Stomach (tissue), 9 donors: Measurements from ENCODE around the gene FRZB. TPM values are rescaled to one million over a fixed set of nuclear protein-coding genes. Genes with fewer than 3 reads are reported as not detected.
A peak's percentile ranks its signal among the peaks of the same experiment; 100 is the strongest.

ENCODE experiments used
- DNase-seq, 2 donors: peaks; one replicate each; pipeline versions ENCODE4 v3.0.0 to v3.0.0-alpha.2; 2013 to 2019
- H3K27ac ChIP-seq, 5 donors: fragments of 200-600 bp in 4 of 5; sonication (generic) in 4 of 5; one replicate each; pipeline ENCODE4 v1.5.1; 2013 to 2019; ENCODE audit warnings: mild to moderate bottlenecking in 1 of 5, moderate library complexity in 1 of 5
- H3K27me3 ChIP-seq, 3 donors: fragments of 200-600 bp; sonication (generic); one replicate each; pipeline ENCODE4 v1.5.1; 2017 to 2019; ENCODE audit warnings: mixed run types in 1 of 3
- H3K36me3 ChIP-seq, 4 donors: fragments of 200-600 bp; sonication (generic); 1 replicate in 3 of 4; 2 replicates in 1 of 4; pipeline ENCODE4 v1.5.1; 2016 to 2019
- H3K4me1 ChIP-seq, 4 donors: fragments of 200-600 bp; sonication (generic); one replicate each; pipeline ENCODE4 v1.5.1; 2016 to 2019
- H3K4me3 ChIP-seq, 4 donors: fragments of 200-600 bp; sonication (generic) in 3 of 4; one replicate each; pipeline ENCODE4 v1.5.1; 2016 to 2019; ENCODE audit warnings: mild to moderate bottlenecking in 1 of 4
- H3K9me3 ChIP-seq, 4 donors: fragments of 200-600 bp; sonication (generic); one replicate each; pipeline ENCODE4 v1.5.1; 2016 to 2019
- EP300 ChIP-seq: sonication (generic); formaldehyde crosslinking; IDR thresholded peaks from one replicate; pipeline ENCODE4 v1.6.1; 2017; ENCODE audit warnings: antibody characterized with exemption
- POLR2A ChIP-seq, 4 donors: fragments of 450-650 bp; IDR thresholded peaks; one replicate each; pipeline ENCODE4 v1.6.1; 2016; ENCODE audit warnings: antibody characterized with exemption in 4 of 4, control low read depth in 2 of 4, mild to moderate bottlenecking in 1 of 4, moderate library complexity in 1 of 4
- POLR2AphosphoS5 ChIP-seq, 3 donors: sonication (generic); formaldehyde crosslinking; IDR thresholded peaks; one replicate each; pipeline ENCODE4 v1.6.1; 2016; ENCODE audit warnings: antibody characterized with exemption in 3 of 3
- WGBS, 5 donors: extraction: QIAGEN DNeasy Blood & Tissue Kit in 3 of 5; methylation state at CpG; one replicate each; pipeline versions ENCODE4 v1.1.5 to v1.1.7; 2013 to 2018; 5-methylcytosine and 5-hydroxymethylcytosine counted together
- intact Hi-C: fragments of 100-400 bp; cut with DNase I; formaldehyde crosslinking; loops from one replicate; pipeline ENCODE4 v1.15.1; 2023; ENCODE audit warnings: low total_unique reads
- polyA plus RNA-seq, 3 donors: library from polyadenylated mRNA; stranded (reverse); fragments of 200-250 nt; gene quantifications; one replicate each; pipeline ENCODE4 v1.2.3, GENCODE V29; 2013
- total RNA-seq, 5 donors: library from RNA; depleted of rRNA; stranded (reverse); fragments of >200 nt; gene quantifications; one replicate each; pipeline versions ENCODE4 v1.1.0 to v1.2.3, GENCODE V29; 2014 to 2016
- TF ChIP-seq, protein P1 (sequence below), 7 experiments: fragments of 450-650 bp in 4 of 7; fragments of 200-600 bp in 3 of 7; sonication (generic) in 3 of 7; IDR thresholded peaks; one replicate each; pipeline ENCODE4 v1.5.1; 2016 to 2019; ENCODE audit warnings: antibody characterized with exemption in 7 of 7, control low read depth in 2 of 7, mild to moderate bottlenecking in 1 of 7
- donor health status: healthy with polysubstance abuse.
- donor health status: Bipolar disorder and iron deficiency.
- donor health status: healthy.

The FRZB gene
- total and polyA plus RNA-seq, 8 donors, result 0.76 to 85.3 (median 6.2) TPM

DNA sequence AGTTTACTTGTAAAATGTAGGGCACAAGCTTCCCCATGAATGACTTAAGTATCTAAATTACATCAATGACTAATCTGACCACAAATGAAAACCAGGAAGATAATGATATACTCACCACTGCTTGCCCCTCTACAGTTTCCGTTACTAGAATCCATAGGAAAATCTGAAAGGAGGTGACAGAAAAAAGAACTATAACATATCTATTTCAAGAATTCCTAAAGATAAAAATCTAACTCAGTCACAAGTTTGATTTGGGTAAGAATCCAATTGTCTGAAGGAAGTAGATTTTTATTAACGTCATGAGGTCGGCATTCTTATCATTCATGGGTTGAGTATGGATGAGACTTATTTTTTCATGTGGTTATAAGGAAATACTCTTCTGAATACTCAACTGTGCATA, 7.8 kb downstream of the FRZB start:
- Histone ChIP-seq H3K9me3 (no peaks in the 10 kb centered on the region), H3K4me1 (peaks cover 0 to 25% (median 5%) of the 10 kb centered on the region in 4 donors), H3K27ac (no peak overlapping the region), H3K36me3 (no peaks in the 10 kb centered on the region), H3K27me3 (no peaks in the 10 kb centered on the region), H3K4me3 (no peak overlapping the region)
- no peak for DNase-seq
- 84 to 92% (median 89%) methylated on average over 3 of the region's 3 CpGs for WGBS, 5 donors
- intact Hi-C loops, result no loop called here
- TF ChIP-seq, protein P1, sequence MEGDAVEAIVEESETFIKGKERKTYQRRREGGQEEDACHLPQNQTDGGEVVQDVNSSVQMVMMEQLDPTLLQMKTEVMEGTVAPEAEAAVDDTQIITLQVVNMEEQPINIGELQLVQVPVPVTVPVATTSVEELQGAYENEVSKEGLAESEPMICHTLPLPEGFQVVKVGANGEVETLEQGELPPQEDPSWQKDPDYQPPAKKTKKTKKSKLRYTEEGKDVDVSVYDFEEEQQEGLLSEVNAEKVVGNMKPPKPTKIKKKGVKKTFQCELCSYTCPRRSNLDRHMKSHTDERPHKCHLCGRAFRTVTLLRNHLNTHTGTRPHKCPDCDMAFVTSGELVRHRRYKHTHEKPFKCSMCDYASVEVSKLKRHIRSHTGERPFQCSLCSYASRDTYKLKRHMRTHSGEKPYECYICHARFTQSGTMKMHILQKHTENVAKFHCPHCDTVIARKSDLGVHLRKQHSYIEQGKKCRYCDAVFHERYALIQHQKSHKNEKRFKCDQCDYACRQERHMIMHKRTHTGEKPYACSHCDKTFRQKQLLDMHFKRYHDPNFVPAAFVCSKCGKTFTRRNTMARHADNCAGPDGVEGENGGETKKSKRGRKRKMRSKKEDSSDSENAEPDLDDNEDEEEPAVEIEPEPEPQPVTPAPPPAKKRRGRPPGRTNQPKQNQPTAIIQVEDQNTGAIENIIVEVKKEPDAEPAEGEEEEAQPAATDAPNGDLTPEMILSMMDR (IDR thresholded peaks at IDR 0.05), result no peak
- no peak for TF ChIP-seq POLR2AphosphoS5 (IDR thresholded peaks at IDR 0.05)
- no peak for TF ChIP-seq POLR2A (IDR thresholded peaks at IDR 0.05)
- TF ChIP-seq EP300, result no peak

DNA sequence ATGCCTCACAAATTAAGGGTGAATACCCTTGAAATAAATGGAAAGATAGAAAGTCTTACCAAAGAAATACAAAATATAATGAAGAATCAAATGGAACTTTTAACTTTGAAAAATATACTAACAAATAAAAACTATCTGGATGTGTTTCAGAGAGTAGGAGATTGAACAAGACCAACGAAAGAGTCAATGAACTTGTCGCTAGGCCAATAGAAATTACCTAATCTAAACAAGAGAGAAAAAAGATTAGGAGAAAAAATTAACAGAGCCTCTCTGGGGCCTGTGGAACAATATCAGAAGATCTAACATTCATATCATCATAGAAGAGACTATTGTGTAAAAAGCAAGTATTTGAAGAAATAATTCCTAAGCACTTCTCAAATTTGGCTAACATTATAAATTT, 11.1 kb downstream of the FRZB start:
- peaks cover 0 to 9% (median 2%) of the 10 kb centered on the region in 4 donors for H3K4me1 ChIP-seq
- TF ChIP-seq EP300, result no peak
- no peak for TF ChIP-seq POLR2A (IDR thresholded peaks at IDR 0.05)
- TF ChIP-seq, protein P1 (IDR thresholded peaks at IDR 0.05), result no peak
- no peak for TF ChIP-seq POLR2AphosphoS5 (IDR thresholded peaks at IDR 0.05)
- no peaks in the 10 kb centered on the region for H3K27me3 ChIP-seq
- H3K9me3 ChIP-seq, result no peaks in the 10 kb centered on the region
- H3K4me3 ChIP-seq, result no peak overlapping the region
- H3K27ac ChIP-seq, result no peak overlapping the region
- WGBS, 5 donors, result 66 to 87% (median 73%) methylated on average over 2 of the region's 2 CpGs
- DNase-seq, result no peak
- no peaks in the 10 kb centered on the region for H3K36me3 ChIP-seq
- intact Hi-C loops, result no loop called here

DNA sequence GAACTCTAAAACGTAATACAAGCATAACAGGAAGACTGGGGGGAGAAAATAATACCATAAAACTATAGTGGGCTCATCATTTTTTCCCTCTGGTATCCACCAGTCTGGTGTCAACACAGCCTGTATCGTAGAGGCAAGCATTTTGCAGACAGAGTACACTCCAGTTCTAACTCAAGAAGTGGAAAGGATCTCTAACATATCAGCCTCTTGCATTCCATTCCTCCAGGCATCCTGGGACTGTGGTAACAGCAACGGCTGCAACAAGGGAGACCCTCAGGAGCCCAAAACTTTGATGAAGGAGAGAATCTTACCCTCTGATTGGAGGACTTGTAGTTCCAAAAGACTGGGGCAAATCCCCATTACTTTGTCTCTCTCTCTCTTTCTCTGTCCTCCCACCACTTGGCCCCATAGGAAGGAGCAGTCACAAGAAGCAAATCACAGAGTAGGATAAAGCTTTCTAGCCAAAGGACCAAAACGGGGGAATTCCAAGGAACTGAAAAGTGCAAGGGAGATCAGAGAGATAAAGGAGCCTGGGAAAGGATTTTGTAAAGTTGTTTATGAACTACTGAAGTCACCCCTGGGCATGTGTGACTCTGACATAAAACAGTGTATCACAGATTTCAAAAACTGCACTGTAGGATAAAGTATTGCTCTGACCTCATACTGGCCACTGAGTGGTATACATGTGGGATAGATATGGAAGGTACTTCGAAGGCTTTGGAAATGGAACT, 11.9 kb downstream of the FRZB start:
- no peaks in the 10 kb centered on the region for H3K36me3 ChIP-seq
- no peaks in the 10 kb centered on the region for H3K9me3 ChIP-seq
- DNase-seq, result no peak
- no peaks in the 10 kb centered on the region for H3K27me3 ChIP-seq
- WGBS, 5 donors, result 50 to 72% (median 65%) methylated on average over 5 of the region's 5 CpGs
- no peak overlapping the region for H3K4me3 ChIP-seq
- intact Hi-C loops, result no loop called here
- peak overlapping the region in 1 of 5 donors; percentile 19 for H3K27ac ChIP-seq
- TF ChIP-seq POLR2AphosphoS5 (IDR thresholded peaks at IDR 0.05) (no peak), POLR2A (IDR thresholded peaks at IDR 0.05) (no peak), EP300 (no peak)
- TF ChIP-seq, protein P1 (IDR thresholded peaks at IDR 0.05), result no peak
- peaks cover 0 to 9% (median 2%) of the 10 kb centered on the region in 4 donors for H3K4me1 ChIP-seq

DNA sequence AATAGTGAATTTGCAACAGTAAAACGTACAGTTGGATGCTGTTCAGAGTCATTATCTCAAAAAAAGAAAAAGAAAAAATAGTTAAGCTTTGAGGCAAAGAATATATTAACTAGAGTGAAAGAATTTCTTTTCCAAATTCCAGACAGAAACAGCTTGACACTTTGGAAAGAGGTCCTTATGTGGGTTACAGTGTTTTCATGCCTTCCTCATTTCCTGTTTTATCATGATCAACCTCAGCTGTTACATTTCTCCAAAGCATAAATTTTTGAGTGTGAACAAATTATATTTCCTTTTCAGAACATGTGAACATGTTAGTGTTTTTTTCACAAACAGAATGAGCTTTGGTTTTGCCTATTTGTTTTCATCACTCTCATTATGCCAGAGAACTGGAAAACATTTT, 13.6 kb downstream of the FRZB start:
- Histone ChIP-seq H3K36me3 (no peaks in the 10 kb centered on the region), H3K27ac (no peak overlapping the region), H3K4me1 (peaks cover 0 to 9% (median 2%) of the 10 kb centered on the region in 4 donors), H3K9me3 (no peaks in the 10 kb centered on the region), H3K27me3 (no peaks in the 10 kb centered on the region), H3K4me3 (no peak overlapping the region)
- DNase-seq, result no peak
- intact Hi-C loops, result no loop called here
- 35 to 62% (median 40%) methylated on average over 1 of the region's 1 CpG for WGBS, 5 donors
- no peak for TF ChIP-seq POLR2A (IDR thresholded peaks at IDR 0.05)
- TF ChIP-seq, protein P1 (IDR thresholded peaks at IDR 0.05), result no peak
- TF ChIP-seq POLR2AphosphoS5 (IDR thresholded peaks at IDR 0.05), result no peak
- TF ChIP-seq EP300, result no peak
